K562 (cell line): ENCODE results near the gene LRRC3C. TPM values are rescaled to one million over a fixed set of nuclear protein-coding genes. Genes with fewer than 3 reads are reported as not detected.
A peak's percentile ranks its signal among the peaks of the same experiment; 100 is the strongest.

ENCODE experiments used
- ATAC-seq: fragments of 200-7000 bp; cut with Tn5 transposase; 3 replicates; pipeline ENCODE4 v1.9.1; 2020; ENCODE audit warnings: moderate library complexity
- BruUV-seq: library from RNA; stranded (reverse); fragments of 400-500 nt; replicated peaks from 2 replicates; lab custom pipeline; 2021; lab: Mats Ljungman, UMichigan
- CTCF ChIA-PET: fragments of 300-600 bp; formaldehyde crosslinking; extraction: SDS; loops from one replicate; lab custom pipeline; 2021; ENCODE audit warnings: low intra/inter-chr PET ratio; lab: Yijun Ruan, JAX
- POLR2A ChIA-PET: fragments of 300-600, 350-650 bp; sonication (Branson Sonifier 250); formaldehyde crosslinking; extraction: SDS; loops from one replicate; lab custom pipeline; 2021; ENCODE audit warnings: antibody characterized with exemption, inconsistent platforms; lab: Yijun Ruan, JAX
- DNase-seq, 4 experiments: peaks; one replicate each; pipeline versions ENCODE4 v3.0.0 to v3.0.0-alpha.2; 2011 to 2018; ENCODE audit warnings: low spot score in 3 of 4, mixed read lengths in 3 of 4; ENCODE audit errors: extremely low read depth in 1 of 4
- FAIRE-seq: peaks from 2 replicates; lab custom pipeline; 2011; peaks lifted over from hg19 to GRCh38; lab: Jason Lieb, UNC
- H2AFZ ChIP-seq: 2 replicates; pipeline ENCODE4 v1.6.0; 2011; ENCODE audit warnings: low read depth, low read length, control low read depth, inconsistent platforms
- H3K27ac ChIP-seq: fragments of 200-600 bp; 3 replicates; pipeline ENCODE4 v1.8.0; 2011; ENCODE audit warnings: low read depth, mild to moderate bottlenecking, control low read depth, inconsistent platforms, low read length, moderate library complexity, mixed read lengths; ENCODE audit errors: extremely low read depth
- H3K27me3 ChIP-seq, 2 experiments: fragments of 300-600 bp in 1 of 2; 2 replicates in 1 of 2; 3 replicates in 1 of 2; pipeline versions ENCODE4 v1.6.0 to v1.8.0; 2011; ENCODE audit warnings: inconsistent platforms in 2 of 2, low read length in 2 of 2, mild to moderate bottlenecking in 1 of 2, mixed read lengths in 1 of 2, moderate library complexity in 1 of 2; ENCODE audit not compliant: control insufficient read depth in 2 of 2, insufficient read depth in 2 of 2
- H3K36me3 ChIP-seq: fragments of 300-600 bp; 3 replicates; pipeline ENCODE4 v1.8.0; 2011; ENCODE audit warnings: mild to moderate bottlenecking, low read length, inconsistent platforms; ENCODE audit not compliant: control insufficient read depth, insufficient read depth
- H3K4me1 ChIP-seq, 2 experiments: fragments of 200-600 bp in 1 of 2; replicated peaks in 1 of 2; 2 replicates in 1 of 2; 3 replicates in 1 of 2; pipeline versions ENCODE4 v1.5.1 to v1.8.0; 2011; ENCODE audit warnings: inconsistent platforms in 2 of 2, low read length in 2 of 2, mild to moderate bottlenecking in 1 of 2, mixed read lengths in 1 of 2, moderate library complexity in 1 of 2; ENCODE audit not compliant: control insufficient read depth in 2 of 2, insufficient read depth in 2 of 2
- H3K4me2 ChIP-seq: 2 replicates; pipeline ENCODE4 v1.6.1; 2011; ENCODE audit warnings: low read length, control low read depth, inconsistent platforms, mixed read lengths; ENCODE audit not compliant: insufficient read depth
- H3K4me3 ChIP-seq: fragments of 200-600 bp; sonication (generic), shearing (Covaris generic); 2 replicates; pipeline ENCODE4 v1.5.1; 2016; ENCODE audit warnings: control low read depth, inconsistent platforms
- H3K79me2 ChIP-seq: fragments of 200-600 bp; 3 replicates; pipeline ENCODE4 v1.8.0; 2011; ENCODE audit warnings: low read length, inconsistent platforms; ENCODE audit not compliant: control insufficient read depth, insufficient read depth
- H3K9ac ChIP-seq, 2 experiments: 2 replicates each; pipeline versions ENCODE4 v1.6.0 to v1.6.1; 2011; ENCODE audit warnings: low read depth in 2 of 2, low read length in 2 of 2, control low read depth in 1 of 2, inconsistent platforms in 1 of 2, mild to moderate bottlenecking in 1 of 2, mixed read lengths in 1 of 2; ENCODE audit not compliant: insufficient read depth in 1 of 2
- H3K9me1 ChIP-seq: one replicate; pipeline ENCODE4 v1.6.0; 2011; ENCODE audit warnings: inconsistent platforms, mild to moderate bottlenecking, low read length, moderate library complexity; ENCODE audit not compliant: control insufficient read depth, insufficient read depth
- H3K9me3 ChIP-seq: replicated peaks from 2 replicates; pipeline ENCODE4 v1.5.1; 2011; ENCODE audit warnings: low read depth, low read length, inconsistent platforms; ENCODE audit not compliant: control insufficient read depth, insufficient read depth
- H4K20me1 ChIP-seq: replicated peaks from 2 replicates; pipeline ENCODE4 v1.6.1; 2011; ENCODE audit warnings: low read length, inconsistent platforms, mixed read lengths; ENCODE audit not compliant: control insufficient read depth, insufficient read depth
- CREB1 ChIP-seq, 2 experiments: sonication (generic) in 1 of 2; formaldehyde crosslinking in 1 of 2; IDR thresholded peaks; 2 replicates each; pipeline versions ENCODE4 v1.6.1 to v1.8.0; 2012 to 2022; ENCODE audit warnings: inconsistent platforms in 1 of 2, mild to moderate bottlenecking in 1 of 2, missing genetic modification reagents in 1 of 2, moderate library complexity in 1 of 2
- CXXC5 ChIP-seq: fragments of 250-450 bp; sonication (Bioruptor Pico); IDR thresholded peaks from 2 replicates; pipeline ENCODE4 v1.8.0; 2022; ENCODE audit warnings: inconsistent platforms, mild to moderate bottlenecking, moderate library complexity
- E2F6 ChIP-seq, 2 experiments: IDR thresholded peaks; 2 replicates each; pipeline ENCODE4 v1.6.1; 2011; ENCODE audit warnings: borderline replicate concordance in 1 of 2, control low read depth in 1 of 2, low read depth in 1 of 2, low read length in 1 of 2, mild to moderate bottlenecking in 1 of 2, mixed read lengths in 1 of 2, moderate library complexity in 1 of 2; ENCODE audit not compliant: insufficient read depth in 1 of 2, insufficient read length in 1 of 2, poor library complexity in 1 of 2, severe bottlenecking in 1 of 2; ENCODE audit errors: extremely low read depth in 1 of 2
- MAZ ChIP-seq, 2 experiments: fragments of 450-650 bp in 1 of 2; sonication (generic) in 1 of 2; formaldehyde crosslinking; IDR thresholded peaks in 1 of 2; conservative IDR thresholded peaks in 1 of 2; 2 replicates each; pipeline versions ENCODE4 v1.4.0 to v1.5.0; 2020; ENCODE audit warnings: mild to moderate bottlenecking in 1 of 2, missing genetic modification reagents in 1 of 2
- PHF20 ChIP-seq: fragments of 450-650 bp; IDR thresholded peaks from 2 replicates; pipeline ENCODE4 v1.6.1; 2018; ENCODE audit not compliant: partially characterized antibody
- POLR2G ChIP-seq: fragments of 200-400 bp; formaldehyde crosslinking; IDR thresholded peaks from 2 replicates; pipeline ENCODE4 v1.6.1; 2017; ENCODE audit warnings: low read depth, mild to moderate bottlenecking, antibody characterized with exemption, low read length, moderate library complexity
- RBFOX2 ChIP-seq: fragments of 200-400 bp; formaldehyde crosslinking; IDR thresholded peaks from 2 replicates; pipeline ENCODE4 v1.6.1; 2017; ENCODE audit warnings: low read depth, mild to moderate bottlenecking, low read length, moderate library complexity
- TFE3 ChIP-seq: fragments of 450-650 bp; formaldehyde crosslinking; IDR thresholded peaks from 2 replicates; pipeline ENCODE4 v1.4.0; 2020; ENCODE audit warnings: mild to moderate bottlenecking, mixed read lengths
- YY1 ChIP-seq, 3 experiments: IDR thresholded peaks; 2 replicates each; pipeline ENCODE4 v1.6.1; 2011; ENCODE audit warnings: low read length in 2 of 3, mild to moderate bottlenecking in 2 of 3, moderate library complexity in 2 of 3, borderline replicate concordance in 1 of 3, control low read depth in 1 of 3, low read depth in 1 of 3; ENCODE audit not compliant: insufficient read depth in 3 of 3, insufficient replicate concordance in 2 of 3, control insufficient read depth in 1 of 3, insufficient read length in 1 of 3; ENCODE audit errors: extremely low read depth in 1 of 3
- WGBS: fragments of 100-300 bp; shearing (Covaris generic); methylation state at CpG from one replicate; pipeline ENCODE4 v1.1.6; 2016; ENCODE audit warnings: low coverage, mixed read lengths; ENCODE audit not compliant: insufficient coverage; ENCODE audit errors: missing lambda C conversion rate; 5-methylcytosine and 5-hydroxymethylcytosine counted together
- in situ Hi-C: fragments of 300-500 bp; cut with MboI; formaldehyde crosslinking; loops from 4 replicates; pipeline ENCODE4 v1.15.0; 2018; ENCODE audit warnings: inconsistent platforms, mixed read lengths
- intact Hi-C: fragments of 100-400 bp; cut with micrococcal nuclease; formaldehyde crosslinking; loops from 2 replicates; pipeline ENCODE4 v1.14.2; 2022
- polyA plus RNA-seq, 8 experiments: library from polyadenylated mRNA; depleted of rRNA in 4 of 8; stranded (reverse) in 5 of 8; unstranded in 3 of 8; fragments of >200 nt; fragmentation: Nextera tagmentation in 2 of 8; fragmentation: Illumina TruSeq in 1 of 8; extraction: Ambion mirVana in 2 of 8; extraction: Trizol in 1 of 8; gene quantifications; 2 replicates each; pipeline versions ENCODE4 v1.2.1 to v1.2.3, GENCODE V29; 2011 to 2014; ENCODE audit warnings: inconsistent platforms in 1 of 8, missing spikeins in 1 of 8
- total RNA-seq, 7 experiments: library from RNA; depleted of rRNA in 6 of 7; stranded (reverse); fragments of >200 nt in 6 of 7; fragmentation: Illumina TruSeq in 2 of 7; extraction: Trizol in 2 of 7; gene quantifications; 2 replicates each; pipeline versions ENCODE4 v1.2.1 to v1.2.3, GENCODE V29; 2011 to 2021; ENCODE audit warnings: low replicate concordance in 1 of 7
- TF ChIP-seq, protein P1 (sequence below): fragments of 200-800 bp; sonication (Bioruptor generic); IDR thresholded peaks from 2 replicates; pipeline ENCODE4 v1.6.1; 2017; ENCODE audit warnings: missing genetic modification characterization, missing compliant biosample characterization
- TF ChIP-seq, protein P2 (sequence below): fragments of 250-450 bp; sonication (Bioruptor Pico); IDR thresholded peaks from 2 replicates; pipeline ENCODE4 v1.8.0; 2022; ENCODE audit warnings: moderate library complexity, mild to moderate bottlenecking, inconsistent platforms

The LRRC3C gene
- total and polyA plus RNA-seq, 9 of the 15 experiments (the other 6 are each of a cell fraction or from before 2014, with no cell fraction given): not detected

GRCh38 chr17:39952680-39953470 is 25.3 kb downstream of the LRRC3C start:
- Histone ChIP-seq H4K20me1 (no peaks in the 10 kb centered on the region), H3K27me3 (no peaks in the 10 kb centered on the region), H3K4me2 (peak overlapping the region; percentile 92), H3K9me3 (no peaks in the 10 kb centered on the region), H3K4me1 (peaks cover 13 to 18% of the 10 kb centered on the region in 2 experiments; a peak in 4 of 5 replicates), H3K4me3 (peak overlapping the region; percentile 41), H3K9me1 (no peaks in the 10 kb centered on the region), H2AFZ (peak overlapping the region; percentile 100), H3K79me2 (no peaks in the 10 kb centered on the region), H3K9ac (peak overlapping the region; percentile 51 to 92; a peak in 3 of 4 replicates), H3K36me3 (no peaks in the 10 kb centered on the region), H3K27ac (peak overlapping the region; percentile 51; the same call in 1 of the 3 replicates)
- POLR2A ChIA-PET: interaction anchor here (0.6 to 1.0 kb wide), 2 partner anchors 35 to 53 kb away, joined by 3 read pairs; no protein-coding TSS in a partner anchor
- DNase-seq (peak; percentile 97 to 99 (median 98)), FAIRE-seq (peak; percentile 91), ATAC-seq (peak; percentile 97)
- WGBS: 1% methylated on average over 15 of the region's 55 CpGs
- intact Hi-C loops (loop anchor here (2.0 kb wide), 1 partner anchor 26 kb away; the partner anchor contains the start of genes LRRC3C and ORMDL3), in situ Hi-C loops (no loop called here)
- CTCF ChIA-PET: no interaction called here
- no TSS peak for BruUV-seq
- TF ChIP-seq CXXC5 (CRISPR knock-in tag) (peak; percentile 15; the same call in 1 of the 2 replicates), MAZ (CRISPR knock-in tag; conservative IDR thresholded peaks at IDR 0.05 in 1 of 2, IDR thresholded peaks at IDR 0.05 in 1 of 2) (0 out of 4 replicates have a peak, but pooled peaks of 1 of the 2 experiments have one; percentile 28), POLR2G (peak; percentile 67), YY1 (IDR thresholded peaks at IDR 0.05; ENCODE audit: borderline replicate concordance in 1 of 3, control insufficient read depth in 1 of 3, extremely low read depth in 1 of 3, insufficient read depth in 3 of 3, insufficient read length in 1 of 3, insufficient replicate concordance in 2 of 3, low read depth in 1 of 3, low read length in 2 of 3) (peak; percentile 21 to 78 (median 45)), E2F6 (IDR thresholded peaks at IDR 0.05; ENCODE audit: borderline replicate concordance in 1 of 2, extremely low read depth in 1 of 2, insufficient read depth in 1 of 2, insufficient read length in 1 of 2, low read depth in 1 of 2, low read length in 1 of 2, poor library complexity in 1 of 2, severe bottlenecking in 1 of 2) (peak in 1 of 2 experiments; percentile 14), TFE3 (no peak), PHF20 (peak; percentile 62), RBFOX2 (peak; percentile 52), CREB1 (IDR thresholded peaks at IDR 0.05) (peak; percentile 10; the same call in 1 of the 2 replicates), CREB1 (CRISPR knock-in tag; IDR thresholded peaks at IDR 0.05) (no peak)
- TF ChIP-seq, protein P1, sequence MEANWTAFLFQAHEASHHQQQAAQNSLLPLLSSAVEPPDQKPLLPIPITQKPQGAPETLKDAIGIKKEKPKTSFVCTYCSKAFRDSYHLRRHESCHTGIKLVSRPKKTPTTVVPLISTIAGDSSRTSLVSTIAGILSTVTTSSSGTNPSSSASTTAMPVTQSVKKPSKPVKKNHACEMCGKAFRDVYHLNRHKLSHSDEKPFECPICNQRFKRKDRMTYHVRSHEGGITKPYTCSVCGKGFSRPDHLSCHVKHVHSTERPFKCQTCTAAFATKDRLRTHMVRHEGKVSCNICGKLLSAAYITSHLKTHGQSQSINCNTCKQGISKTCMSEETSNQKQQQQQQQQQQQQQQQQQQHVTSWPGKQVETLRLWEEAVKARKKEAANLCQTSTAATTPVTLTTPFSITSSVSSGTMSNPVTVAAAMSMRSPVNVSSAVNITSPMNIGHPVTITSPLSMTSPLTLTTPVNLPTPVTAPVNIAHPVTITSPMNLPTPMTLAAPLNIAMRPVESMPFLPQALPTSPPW (CRISPR knock-in tag): peak; percentile 98
- TF ChIP-seq, protein P2, sequence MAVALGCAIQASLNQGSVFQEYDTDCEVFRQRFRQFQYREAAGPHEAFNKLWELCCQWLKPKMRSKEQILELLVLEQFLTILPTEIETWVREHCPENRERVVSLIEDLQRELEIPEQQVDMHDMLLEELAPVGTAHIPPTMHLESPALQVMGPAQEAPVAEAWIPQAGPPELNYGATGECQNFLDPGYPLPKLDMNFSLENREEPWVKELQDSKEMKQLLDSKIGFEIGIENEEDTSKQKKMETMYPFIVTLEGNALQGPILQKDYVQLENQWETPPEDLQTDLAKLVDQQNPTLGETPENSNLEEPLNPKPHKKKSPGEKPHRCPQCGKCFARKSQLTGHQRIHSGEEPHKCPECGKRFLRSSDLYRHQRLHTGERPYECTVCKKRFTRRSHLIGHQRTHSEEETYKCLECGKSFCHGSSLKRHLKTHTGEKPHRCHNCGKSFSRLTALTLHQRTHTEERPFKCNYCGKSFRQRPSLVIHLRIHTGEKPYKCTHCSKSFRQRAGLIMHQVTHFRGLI (CRISPR knock-in tag): no peak
